ENCODE results near the gene FGF18.

Gene FGF18

DNA sequence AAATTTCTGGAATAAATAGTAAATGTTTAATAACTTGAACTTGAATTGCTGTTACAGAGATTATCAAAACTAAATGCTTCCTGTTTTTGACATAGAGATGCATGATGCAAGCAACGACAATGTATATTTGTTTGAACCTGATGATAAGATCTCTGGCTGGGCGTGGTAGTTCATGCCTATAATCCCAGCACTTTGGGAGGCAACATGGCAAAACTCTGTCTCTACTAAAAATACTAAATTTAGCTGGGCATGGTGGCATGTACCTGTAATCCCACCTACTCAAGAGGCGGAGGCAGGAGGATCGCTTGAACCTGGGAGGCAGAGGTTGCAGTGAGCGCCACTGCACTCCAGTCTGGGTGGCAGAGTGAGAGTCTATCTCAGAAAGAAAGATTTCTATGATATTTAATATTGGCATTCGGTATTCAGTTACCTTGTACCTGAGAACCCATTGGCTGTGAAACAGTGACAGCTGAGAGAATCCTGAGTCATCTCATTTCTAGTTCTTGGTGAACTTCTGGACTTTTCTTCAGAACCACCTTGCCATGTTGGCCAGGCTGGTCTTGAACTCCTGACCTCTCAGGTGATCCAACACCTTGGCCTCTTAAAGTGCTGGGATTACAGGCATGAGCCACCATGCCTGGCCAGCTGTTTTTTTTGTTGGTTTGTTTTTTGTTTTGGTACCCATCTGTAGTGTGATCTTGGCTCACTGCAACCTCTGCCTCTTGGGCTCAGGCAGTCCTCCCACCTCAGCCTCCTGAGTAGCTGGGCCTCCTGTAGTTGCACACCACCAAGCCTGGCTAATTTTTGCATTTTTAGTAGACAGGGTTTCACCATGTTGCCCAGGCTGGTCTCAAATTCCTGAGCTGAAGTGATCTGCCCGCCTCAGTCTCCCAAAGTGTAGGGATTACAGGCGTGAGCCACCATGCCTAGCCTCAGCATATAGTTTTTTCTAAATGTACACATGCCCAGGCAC is 10.0 kb upstream of the FGF18 start:
- H3K9me2 ChIP-seq (replicated peaks; ENCODE audit: insufficient read depth, low read length): no peaks in the 10 kb centered on the region
- H3K79me2 ChIP-seq (ENCODE audit: insufficient read depth, low read length): peaks cover 19% of the 10 kb centered on the region; the same call in 1 of the 2 replicates
- peaks cover 57% of the 10 kb centered on the region for H3K36me3 ChIP-seq (ENCODE audit: low read length)
- no peak for TF ChIP-seq EZH2phosphoT487 (conservative IDR thresholded peaks at IDR 0.05; ENCODE audit: low read length)
- TF ChIP-seq, protein P1, sequence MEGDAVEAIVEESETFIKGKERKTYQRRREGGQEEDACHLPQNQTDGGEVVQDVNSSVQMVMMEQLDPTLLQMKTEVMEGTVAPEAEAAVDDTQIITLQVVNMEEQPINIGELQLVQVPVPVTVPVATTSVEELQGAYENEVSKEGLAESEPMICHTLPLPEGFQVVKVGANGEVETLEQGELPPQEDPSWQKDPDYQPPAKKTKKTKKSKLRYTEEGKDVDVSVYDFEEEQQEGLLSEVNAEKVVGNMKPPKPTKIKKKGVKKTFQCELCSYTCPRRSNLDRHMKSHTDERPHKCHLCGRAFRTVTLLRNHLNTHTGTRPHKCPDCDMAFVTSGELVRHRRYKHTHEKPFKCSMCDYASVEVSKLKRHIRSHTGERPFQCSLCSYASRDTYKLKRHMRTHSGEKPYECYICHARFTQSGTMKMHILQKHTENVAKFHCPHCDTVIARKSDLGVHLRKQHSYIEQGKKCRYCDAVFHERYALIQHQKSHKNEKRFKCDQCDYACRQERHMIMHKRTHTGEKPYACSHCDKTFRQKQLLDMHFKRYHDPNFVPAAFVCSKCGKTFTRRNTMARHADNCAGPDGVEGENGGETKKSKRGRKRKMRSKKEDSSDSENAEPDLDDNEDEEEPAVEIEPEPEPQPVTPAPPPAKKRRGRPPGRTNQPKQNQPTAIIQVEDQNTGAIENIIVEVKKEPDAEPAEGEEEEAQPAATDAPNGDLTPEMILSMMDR (IDR thresholded peaks at IDR 0.05; ENCODE audit: insufficient read depth, low read length, poor library complexity, severe bottlenecking): no peak
- H3K27me3 ChIP-seq (ENCODE audit: low read length): no peaks in the 10 kb centered on the region
- H3F3A ChIP-seq (ENCODE audit: insufficient read depth): peaks cover 89% of the 10 kb centered on the region
- H3K27ac ChIP-seq (ENCODE audit: low read depth, low read length): no peak overlapping the region
- no peaks in the 10 kb centered on the region for H3K9me3 ChIP-seq (ENCODE audit: insufficient read depth, low read length)
- H3K9ac ChIP-seq (ENCODE audit: low read length): no peak overlapping the region
- H4K20me1 ChIP-seq (ENCODE audit: low read depth, low read length): peaks cover 67% of the 10 kb centered on the region
- no peak overlapping the region for H3K4me2 ChIP-seq (ENCODE audit: low read depth, low read length, poor library complexity, severe bottlenecking)
- no peak overlapping the region for H3K4me3 ChIP-seq (ENCODE audit: insufficient read depth, low read length, poor library complexity, severe bottlenecking)
- no peak overlapping the region for H2AFZ ChIP-seq (ENCODE audit: low read depth, low read length, severe bottlenecking)

DNA sequence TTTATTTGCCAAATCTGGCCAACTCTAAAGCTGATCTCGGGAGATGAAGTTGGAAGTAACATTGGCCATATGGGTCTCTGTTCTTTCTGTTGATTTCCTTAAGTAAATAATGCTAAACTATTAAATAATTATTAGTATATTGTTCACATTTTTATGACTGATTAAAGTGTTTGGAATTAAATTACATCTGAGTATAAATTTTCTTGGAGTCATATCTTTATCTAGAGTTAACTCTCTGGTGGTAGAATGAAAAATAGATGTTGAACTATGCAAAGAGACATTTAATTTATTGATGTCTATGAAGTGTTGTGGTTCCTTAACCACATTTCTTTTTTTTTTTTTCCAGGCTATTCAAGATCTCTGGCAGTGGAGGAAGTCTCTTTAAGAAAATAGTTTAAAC is 9.3 kb upstream of the FGF18 start:
- TF ChIP-seq, protein P1 (IDR thresholded peaks at IDR 0.05; ENCODE audit: insufficient read depth, low read length, poor library complexity, severe bottlenecking): no peak
- no peak for TF ChIP-seq EZH2phosphoT487 (conservative IDR thresholded peaks at IDR 0.05; ENCODE audit: low read length)

DNA sequence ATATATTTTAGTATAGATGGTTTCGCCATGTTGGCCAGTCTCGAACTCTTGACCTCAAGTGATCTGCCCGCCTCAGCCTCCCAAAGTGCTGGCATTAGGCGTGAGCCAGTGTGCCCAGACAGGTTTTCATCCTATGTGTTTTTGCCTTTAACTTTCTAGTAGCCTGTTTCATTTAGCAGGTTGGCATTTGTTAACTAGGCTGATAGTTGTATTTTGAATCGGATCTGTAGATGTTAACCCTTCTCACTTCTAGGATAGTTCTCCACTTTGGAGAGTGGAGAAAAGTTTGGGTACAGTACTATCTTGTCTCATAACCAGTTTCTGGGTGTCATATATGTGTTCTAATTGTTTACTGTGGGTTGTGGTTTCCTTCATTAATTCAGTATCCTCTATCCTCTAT is 7.3 kb upstream of the FGF18 start:
- Histone ChIP-seq H3K9ac (ENCODE audit: low read length) (no peak overlapping the region), H4K20me1 (ENCODE audit: low read depth, low read length) (peaks cover 44% of the 10 kb centered on the region), H3F3A (ENCODE audit: insufficient read depth) (peaks cover 88% of the 10 kb centered on the region), H3K9me2 (replicated peaks; ENCODE audit: insufficient read depth, low read length) (no peaks in the 10 kb centered on the region), H3K27ac (ENCODE audit: low read depth, low read length) (no peak overlapping the region), H3K79me2 (ENCODE audit: insufficient read depth, low read length) (peaks cover 11% of the 10 kb centered on the region; the same call in 1 of the 2 replicates), H3K27me3 (ENCODE audit: low read length) (no peaks in the 10 kb centered on the region), H3K9me3 (ENCODE audit: insufficient read depth, low read length) (no peaks in the 10 kb centered on the region), H3K36me3 (ENCODE audit: low read length) (peaks cover 34% of the 10 kb centered on the region), H3K4me2 (ENCODE audit: low read depth, low read length, poor library complexity, severe bottlenecking) (no peak overlapping the region), H3K4me3 (ENCODE audit: insufficient read depth, low read length, poor library complexity, severe bottlenecking) (no peak overlapping the region), H2AFZ (ENCODE audit: low read depth, low read length, severe bottlenecking) (no peak overlapping the region)
- TF ChIP-seq, protein P1 (IDR thresholded peaks at IDR 0.05; ENCODE audit: insufficient read depth, low read length, poor library complexity, severe bottlenecking): no peak
- TF ChIP-seq EZH2phosphoT487 (conservative IDR thresholded peaks at IDR 0.05; ENCODE audit: low read length): no peak

More for the DNA sequence above, 9.3 kb upstream of the FGF18 start:
- Histone ChIP-seq H3K27ac (ENCODE audit: low read depth, low read length) (no peak overlapping the region), H3F3A (ENCODE audit: insufficient read depth) (peaks cover 89% of the 10 kb centered on the region), H2AFZ (ENCODE audit: low read depth, low read length, severe bottlenecking) (no peak overlapping the region), H3K4me3 (ENCODE audit: insufficient read depth, low read length, poor library complexity, severe bottlenecking) (no peak overlapping the region), H3K9ac (ENCODE audit: low read length) (no peak overlapping the region), H4K20me1 (ENCODE audit: low read depth, low read length) (peaks cover 63% of the 10 kb centered on the region), H3K36me3 (ENCODE audit: low read length) (peaks cover 53% of the 10 kb centered on the region), H3K79me2 (ENCODE audit: insufficient read depth, low read length) (peaks cover 19% of the 10 kb centered on the region; the same call in 1 of the 2 replicates), H3K9me3 (ENCODE audit: insufficient read depth, low read length) (no peaks in the 10 kb centered on the region), H3K4me2 (ENCODE audit: low read depth, low read length, poor library complexity, severe bottlenecking) (no peak overlapping the region), H3K9me2 (replicated peaks; ENCODE audit: insufficient read depth, low read length) (no peaks in the 10 kb centered on the region), H3K27me3 (ENCODE audit: low read length) (no peaks in the 10 kb centered on the region)

Data from SU-DHL-6 (cell line).